H54 (cell line): ENCODE data around the gene DIP2C.

ENCODE experiments used
- DNase-seq: peaks from one replicate; pipeline ENCODE4 v3.0.0; 2011; ENCODE audit warnings: low spot score, mixed read lengths; ENCODE audit not compliant: insufficient read length
- FAIRE-seq: peaks from 3 replicates; lab custom pipeline; 2011; peaks lifted over from hg19 to GRCh38; lab: Jason Lieb, UNC
- POLR2A ChIP-seq: IDR thresholded peaks from 2 replicates; pipeline ENCODE4 v1.6.1; 2011; ENCODE audit warnings: low read depth, mild to moderate bottlenecking, low read length

DIP2C gene

DNA sequence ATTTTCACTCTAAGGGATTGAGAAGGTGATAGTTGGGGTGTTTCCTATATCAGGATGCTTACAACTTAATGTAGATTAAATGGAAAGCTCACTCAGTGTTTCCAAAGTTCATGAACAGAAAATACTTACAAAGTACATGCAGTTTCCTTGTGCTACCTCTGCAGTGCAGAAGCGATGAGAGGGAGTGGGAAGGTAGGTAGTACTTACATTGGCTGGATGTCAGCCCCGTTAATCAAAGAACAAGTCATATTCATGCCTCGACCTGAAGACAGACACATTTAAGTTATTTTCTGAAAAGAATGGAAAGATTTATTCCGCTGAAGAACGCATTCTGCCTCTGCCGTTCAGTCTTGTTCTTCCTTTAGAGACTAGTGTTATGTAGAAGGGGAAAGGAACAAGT, 461.1 kb downstream of the DIP2C start:
- TF ChIP-seq POLR2A: no peak
- no peak for DNase-seq
- no peak for FAIRE-seq

DNA sequence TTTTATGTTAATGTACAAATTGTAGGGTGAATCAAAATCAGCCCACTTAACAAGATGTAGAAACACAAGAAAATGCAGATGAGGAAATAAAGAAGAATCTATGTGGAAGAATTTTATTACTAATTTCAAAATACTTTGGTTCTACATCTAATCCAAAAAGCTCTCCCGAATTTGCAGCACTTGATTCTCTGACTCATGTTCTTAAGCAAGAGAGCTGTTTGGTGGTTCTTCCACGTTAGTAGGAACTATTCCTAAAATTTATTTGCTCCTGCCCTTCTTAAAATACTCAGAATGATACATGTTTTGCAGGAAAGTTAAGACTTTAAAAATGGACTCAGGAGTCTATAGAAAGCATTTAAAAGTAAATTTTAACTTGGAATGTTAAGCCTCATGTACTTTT, 462.5 kb downstream of the DIP2C start:
- DNase-seq (no peak), FAIRE-seq (no peak)
- no peak for TF ChIP-seq POLR2A

DNA sequence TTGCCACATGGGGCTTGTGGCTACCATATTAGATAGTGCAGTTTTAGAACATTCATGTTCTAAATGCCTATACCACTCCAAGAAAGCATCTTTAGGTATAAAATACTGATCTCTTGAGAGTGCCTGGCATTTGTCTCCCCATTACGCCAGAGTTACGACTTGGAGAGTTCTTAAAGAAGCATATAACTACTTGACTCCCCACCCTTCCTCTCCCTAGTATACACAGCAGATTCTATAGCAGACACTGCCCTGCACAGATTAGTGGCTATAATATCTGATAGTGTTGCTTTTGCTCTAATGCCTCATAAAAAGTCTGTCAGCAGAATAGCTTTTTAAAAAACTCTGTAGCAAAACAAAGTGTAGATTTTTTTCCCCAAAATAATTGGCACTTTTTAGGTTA, 463.4 kb downstream of the DIP2C start:
- no peak for FAIRE-seq

DNA sequence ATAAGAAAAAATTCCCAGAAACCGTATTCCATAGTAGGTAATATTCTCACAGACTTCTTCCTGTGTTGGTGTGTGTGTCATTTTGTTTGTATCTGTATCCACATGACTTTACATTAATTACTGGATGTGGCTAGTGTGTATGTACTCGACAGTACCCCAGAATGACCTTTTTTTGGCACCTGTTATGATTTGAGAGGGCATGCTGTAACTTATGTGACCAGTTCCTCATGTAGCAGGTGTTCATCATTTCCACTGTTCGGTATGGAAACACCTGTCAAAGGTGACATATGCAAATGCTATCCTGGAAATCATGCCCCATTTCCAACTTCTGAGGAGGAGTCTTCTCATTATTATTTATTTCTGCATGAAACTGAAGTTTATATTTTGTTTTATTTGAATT, 464.9 kb downstream of the DIP2C start:
- DNase-seq (no peak), FAIRE-seq (no peak)
- no peak for TF ChIP-seq POLR2A

More for the DNA sequence above, 463.4 kb downstream of the DIP2C start:
- TF ChIP-seq POLR2A: no peak
- DNase-seq: no peak
